Fibroblast of gingiva (primary cell): ENCODE results near the gene SGK1.
"Not testable (repeated sequence)": the region's sequence is repeated elsewhere in the genome, so short reads cannot be mapped to it uniquely, and the experiment has no call there.

Experiments used
- DNase-seq: peaks from one replicate; pipeline ENCODE4 v3.0.0-alpha.2; 2011; ENCODE audit warnings: low read depth

SGK1 gene

GRCh38 chr6:134253681-134254080 is 64.2 kb downstream of the SGK1 start:
- peak; percentile 96 for DNase-seq

GRCh38 chr6:134251320-134251719 is 66.6 kb downstream of the SGK1 start:
- DNase-seq: peak; percentile 47

- DNase-seq: no peak
Observed at GRCh38 chr6:134250776-134251175, 67.1 kb downstream of the SGK1 start.

DNA sequence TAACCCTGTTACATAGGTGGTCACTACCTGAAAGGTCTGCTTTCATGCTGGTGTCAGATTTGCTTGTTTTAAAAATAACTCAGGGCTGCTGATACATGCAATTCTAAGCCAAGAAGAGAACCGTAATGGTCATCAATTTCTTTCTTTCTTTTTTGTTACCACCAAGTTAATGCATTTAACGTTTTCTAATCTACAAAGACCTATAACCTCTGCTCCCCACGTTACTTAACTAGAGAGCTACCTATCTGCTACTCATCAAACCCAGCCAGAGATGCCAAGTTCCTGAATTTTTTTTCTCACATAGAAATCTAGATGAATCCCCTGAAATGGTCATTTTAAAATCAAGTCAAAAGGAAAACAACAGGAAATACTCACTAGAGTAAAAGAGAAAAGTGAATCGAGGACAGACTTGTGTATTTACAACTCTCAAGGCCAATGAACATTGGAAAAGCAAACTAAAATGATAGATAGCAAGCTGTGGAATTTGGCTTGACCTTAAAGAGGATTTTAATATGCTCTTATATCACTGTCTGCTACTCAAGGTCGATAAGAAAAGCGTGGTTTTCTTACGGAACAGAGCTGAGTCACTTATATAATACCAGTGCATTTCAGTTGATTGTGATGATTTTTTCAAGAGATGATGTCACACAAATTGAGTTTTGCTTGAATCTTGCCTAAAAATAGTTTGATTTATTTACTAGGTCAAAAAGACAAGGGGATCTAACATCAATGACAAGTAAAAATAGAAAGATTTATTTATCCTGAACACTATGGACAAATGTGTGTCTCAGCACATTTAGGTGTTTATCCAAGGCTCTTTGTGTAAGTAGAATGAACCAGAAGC is 67.9 kb downstream of the SGK1 start:
- DNase-seq: no peak

- DNase-seq: no peak
Observed at GRCh38 chr6:134249239-134249758, 68.6 kb downstream of the SGK1 start.

- peak; percentile 6 for DNase-seq
Observed at GRCh38 chr6:134247844-134248580, 69.9 kb downstream of the SGK1 start.

DNA sequence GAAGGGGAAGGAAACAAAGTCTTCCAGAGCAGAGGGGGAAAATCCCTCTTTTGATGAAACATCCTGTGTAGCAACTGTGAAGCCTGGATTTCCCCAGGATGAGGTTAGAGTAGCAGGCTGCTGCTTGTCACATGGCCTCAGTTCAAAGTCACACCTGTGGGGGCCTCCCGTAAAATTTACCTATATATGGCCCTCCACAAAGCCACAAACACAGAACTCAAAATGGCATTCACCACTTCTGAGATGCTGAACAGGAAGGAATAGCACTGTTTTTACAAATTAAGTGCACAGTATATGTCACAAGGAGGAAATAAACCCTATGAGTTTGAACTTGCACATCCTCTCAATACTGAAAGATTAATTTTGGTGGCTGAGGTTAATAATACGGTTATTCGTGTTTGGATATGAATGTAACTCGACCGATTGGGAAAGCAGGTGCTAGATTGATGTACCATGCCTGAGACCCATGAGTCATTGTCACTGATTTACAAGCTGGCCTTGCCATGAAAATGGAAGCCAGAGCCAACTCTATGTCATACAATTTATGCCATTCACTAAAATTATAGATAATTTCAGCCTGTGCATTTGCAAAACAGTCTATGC is 70.6 kb downstream of the SGK1 start:
- DNase-seq: no peak

GRCh38 chr6:134245706-134246105 is 72.2 kb downstream of the SGK1 start:
- no peak for DNase-seq

GRCh38 chr6:134245041-134245440 is 72.9 kb downstream of the SGK1 start:
- peak; percentile 46 for DNase-seq

DNA sequence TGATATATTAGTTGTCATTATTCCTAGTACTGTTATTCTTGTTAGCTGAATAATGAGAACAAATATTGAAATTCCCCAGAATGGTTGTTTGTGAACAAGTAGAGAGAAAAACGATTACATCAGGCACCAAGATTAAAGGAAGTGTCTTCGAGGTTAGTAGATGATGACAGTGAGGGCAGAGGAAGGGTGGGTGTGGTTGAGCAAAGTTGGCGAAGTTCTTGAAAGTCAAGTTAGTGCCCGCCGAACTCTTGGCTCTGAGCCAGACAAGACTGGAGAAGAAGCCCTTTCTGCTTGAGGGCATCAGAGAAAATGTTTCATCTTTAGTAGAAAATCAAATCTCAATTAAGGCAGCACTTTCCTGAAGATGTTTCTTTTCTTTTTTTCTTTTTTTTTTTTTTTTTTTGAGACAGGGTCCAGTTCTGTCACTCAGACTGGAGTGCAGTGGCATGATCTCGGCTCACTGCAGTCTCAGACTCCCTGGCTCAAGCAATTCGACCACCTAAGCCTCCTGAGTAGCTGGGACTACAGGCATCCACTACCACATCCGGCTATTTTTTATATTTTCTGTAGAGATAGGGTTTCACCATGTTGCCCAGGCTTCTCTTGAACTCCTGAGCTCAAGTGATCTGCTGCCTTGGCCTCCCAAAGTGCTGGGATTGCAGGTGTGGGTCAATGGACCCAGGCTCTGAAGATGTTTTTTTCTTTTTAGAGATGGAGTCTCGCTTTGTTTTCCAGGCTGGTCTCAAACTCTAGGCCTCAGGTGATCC is 77.1 kb downstream of the SGK1 start:
- no peak for DNase-seq

DNA sequence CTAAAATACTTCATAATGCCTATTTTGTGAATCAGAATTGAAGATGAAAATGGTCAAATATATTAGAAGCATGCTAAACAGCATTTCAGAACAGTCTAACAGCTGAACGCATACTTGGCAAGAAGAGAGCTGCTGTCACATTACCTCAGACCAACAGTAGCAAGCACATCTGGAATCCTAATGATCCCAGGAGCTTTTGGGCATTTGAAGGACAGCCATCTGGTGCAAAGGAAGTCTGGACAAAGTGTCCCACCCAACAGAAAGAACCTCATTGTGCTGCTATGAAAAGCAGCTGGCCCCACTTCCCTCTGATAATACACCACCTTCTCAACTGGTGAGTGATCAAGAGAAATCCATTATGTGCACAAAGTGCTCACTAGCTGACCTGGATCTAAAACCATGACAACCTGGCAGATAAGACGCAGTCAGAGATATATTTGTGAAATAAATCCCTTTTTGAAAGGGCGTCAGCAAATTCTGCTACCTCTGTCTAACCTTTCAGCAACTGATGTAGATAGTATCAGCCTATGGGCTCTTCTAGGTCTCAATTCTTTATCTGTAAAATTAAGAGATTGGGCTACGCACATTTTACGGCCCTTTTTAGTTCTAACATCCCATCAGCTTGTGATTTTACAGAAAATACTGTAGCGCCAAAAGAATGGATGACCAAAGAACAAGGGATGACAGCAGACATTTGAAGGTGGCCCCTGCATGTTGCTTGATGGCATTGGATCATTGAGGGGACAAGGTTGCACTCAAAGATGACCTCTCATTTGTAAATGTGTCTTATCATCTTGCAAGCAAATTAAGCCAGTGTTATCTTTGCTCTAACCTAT is 78.7 kb downstream of the SGK1 start:
- DNase-seq: no peak

GRCh38 chr6:134238006-134238405 is 79.9 kb downstream of the SGK1 start:
- DNase-seq: no peak

DNA sequence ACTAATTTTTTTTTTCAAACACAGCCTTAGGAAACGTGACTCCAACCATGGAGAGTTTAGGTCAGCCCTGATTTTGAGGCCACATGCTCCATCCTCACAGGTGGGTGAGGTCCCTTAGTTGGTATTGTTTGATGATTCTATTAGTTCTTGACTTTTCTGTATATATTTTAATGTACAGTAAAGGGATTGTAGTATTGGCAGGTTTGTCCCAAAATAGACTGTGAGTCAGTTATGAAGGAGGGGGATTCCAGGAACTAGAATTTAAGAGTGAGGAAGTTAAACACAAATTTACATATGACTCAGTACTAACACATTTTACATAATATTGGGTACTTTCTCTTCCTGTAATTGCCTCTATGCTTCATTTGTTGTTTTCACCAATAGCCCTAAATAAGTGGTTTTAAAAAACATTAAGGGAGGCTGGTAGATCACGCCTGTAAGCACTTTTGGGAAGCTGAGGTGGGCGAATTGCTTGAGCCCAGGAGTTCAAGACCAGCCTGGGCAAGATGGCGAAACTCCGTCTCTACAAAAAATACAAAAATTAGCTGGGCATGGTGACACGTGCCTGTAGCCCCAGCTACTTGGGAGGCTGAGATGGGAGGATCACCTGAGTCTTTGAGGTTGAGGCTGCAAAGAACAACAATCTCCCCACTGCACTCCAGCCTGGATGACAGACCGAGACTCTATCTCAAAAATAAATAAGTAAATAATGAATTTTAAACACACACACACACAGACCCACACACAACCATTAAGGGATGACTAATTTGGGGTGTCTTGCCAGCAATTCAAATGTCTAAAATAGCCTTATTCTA is 81.8 kb downstream of the SGK1 start:
- peak; percentile 26 for DNase-seq

GRCh38 chr6:134235334-134235733 is 82.6 kb downstream of the SGK1 start:
- DNase-seq: not testable (repeated sequence)

GRCh38 chr6:134233180-134233955 is 84.5 kb downstream of the SGK1 start:
- no peak for DNase-seq

DNA sequence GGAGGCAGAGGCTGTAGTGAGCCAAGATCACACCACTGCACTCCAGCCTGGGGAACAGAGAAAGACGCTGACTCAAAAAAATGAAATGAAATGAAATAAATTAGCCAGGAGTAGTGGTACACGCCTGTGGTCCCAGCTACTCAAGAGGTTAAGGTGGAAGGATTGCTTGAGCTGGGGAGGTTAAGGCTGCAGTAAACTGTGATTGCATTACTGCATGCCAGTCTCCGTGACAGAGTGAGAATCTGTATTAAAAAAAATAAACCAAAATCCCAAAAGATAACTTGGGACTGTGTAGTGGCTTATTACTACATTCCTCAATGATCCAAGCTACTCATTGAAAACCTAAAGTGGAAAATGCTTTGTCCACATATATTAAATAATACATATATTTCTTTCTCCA is 87.0 kb downstream of the SGK1 start:
- DNase-seq: no peak

DNA sequence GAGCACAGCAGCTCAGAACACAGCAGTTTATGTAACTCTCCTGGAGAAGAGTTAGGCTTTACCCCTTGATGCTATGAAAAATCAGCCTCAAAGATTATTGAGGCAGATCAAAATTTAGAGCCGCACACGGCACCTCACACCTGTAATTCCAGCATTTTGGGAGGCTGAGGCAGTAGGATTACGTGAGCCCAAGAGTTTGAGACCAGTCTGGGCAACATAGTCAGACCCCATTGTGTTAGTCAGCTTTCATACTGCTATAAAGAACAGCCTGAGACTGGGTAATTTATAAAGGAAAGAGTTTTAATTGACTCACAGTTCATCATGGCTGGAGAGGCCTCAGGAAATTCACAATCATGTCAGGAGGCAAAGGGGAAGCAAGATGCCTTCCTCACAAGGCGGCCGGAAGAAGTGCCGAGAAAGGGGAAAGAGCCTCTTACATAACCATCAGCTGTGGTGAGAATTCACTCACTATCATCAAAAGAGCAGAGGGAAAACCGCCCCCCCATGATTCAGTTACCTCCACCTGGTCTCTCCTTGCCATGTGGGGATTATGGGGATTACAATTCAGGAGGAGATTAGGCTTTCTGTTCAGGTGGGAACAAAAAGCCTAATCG is 87.7 kb downstream of the SGK1 start:
- no peak for DNase-seq

DNA sequence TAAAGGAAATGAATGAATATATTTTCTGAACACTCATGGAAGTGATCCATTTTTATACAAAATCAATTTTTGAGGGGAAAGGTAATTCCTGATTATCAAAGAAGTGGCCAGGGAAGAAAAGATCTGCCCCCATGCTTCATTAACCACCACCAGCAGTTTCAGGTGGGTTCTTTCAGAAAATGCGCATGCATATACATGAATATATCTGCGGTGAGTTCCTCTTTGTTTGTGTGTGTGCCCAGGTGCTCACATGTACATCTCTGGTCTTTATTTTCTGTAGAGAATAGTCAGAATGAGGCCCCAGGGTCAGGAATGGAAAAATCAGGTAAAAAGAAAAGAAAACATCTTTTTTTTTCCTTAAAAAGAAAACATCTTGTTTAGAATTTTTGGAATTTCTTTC is 88.4 kb downstream of the SGK1 start:
- no peak for DNase-seq
